ENCODE measurements around the gene RITA1.
"Not testable (repeated sequence)": the region's sequence is repeated elsewhere in the genome, so short reads cannot be mapped to it uniquely, and the experiment has no call there.

The RITA1 gene

DNA sequence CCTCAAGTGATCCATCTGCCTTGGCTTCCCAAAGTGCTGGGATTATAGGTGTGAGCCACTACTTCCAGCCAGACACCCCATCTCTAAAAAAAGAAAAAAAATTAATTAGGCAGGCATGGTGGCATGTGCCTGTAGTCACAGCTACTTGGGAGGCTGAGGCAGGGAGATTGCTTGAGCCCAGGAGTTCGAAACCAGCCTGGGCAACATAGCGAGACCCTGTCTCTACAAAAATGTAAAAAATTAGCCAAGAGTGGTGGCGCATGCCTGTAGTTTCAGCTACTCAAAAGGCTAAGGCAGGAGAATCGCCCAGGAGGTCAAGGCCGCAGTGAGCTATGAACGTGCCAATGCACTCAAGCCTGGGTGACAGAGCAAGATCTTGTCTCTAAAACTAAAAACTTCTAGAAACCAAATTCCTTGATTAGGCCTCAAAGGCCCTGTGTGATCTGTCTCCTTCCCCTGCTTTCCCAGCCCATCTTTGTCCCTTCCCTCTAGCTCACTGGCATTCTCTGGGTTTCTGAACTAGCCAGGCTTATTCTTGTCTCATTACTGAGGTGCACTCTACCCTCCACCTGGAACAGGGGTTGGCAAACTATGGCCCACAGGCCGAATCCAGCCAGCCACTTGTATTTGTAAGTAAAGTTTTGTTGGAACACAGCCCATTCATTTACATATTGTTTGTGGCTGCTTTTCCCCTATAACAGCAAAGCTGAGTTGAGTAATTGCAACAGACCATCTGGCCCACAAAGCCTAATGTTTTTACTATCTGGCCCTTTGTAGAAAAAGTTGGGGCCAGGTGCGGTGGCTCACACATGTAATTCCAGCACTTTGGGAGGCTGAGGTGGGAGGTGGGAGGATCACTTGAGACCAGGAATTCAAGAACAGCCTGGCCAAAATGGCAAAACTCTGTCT is 18.6 kb downstream of the RITA1 start:
- peak; percentile 74 for DNase-seq (ENCODE audit: low read depth)

DNA sequence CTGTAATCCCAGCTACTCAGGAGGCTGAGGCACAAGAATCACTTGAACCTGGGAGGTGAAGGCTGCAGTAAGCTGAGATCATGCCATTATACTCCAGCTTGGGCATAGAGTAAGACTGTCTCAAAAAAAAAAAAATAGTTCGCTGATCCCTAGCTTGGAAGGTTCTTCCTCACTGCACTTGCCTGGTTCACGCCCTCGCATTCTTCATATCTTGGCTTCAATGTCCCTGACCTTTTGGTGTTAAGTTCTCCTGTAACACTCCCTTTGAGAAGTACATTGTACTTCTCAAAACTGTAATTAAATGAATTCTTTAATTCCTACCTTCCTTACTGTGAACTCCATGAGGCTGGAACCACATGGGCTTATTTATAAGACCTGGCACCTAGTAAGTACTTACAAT is 19.3 kb downstream of the RITA1 start:
- no peak for DNase-seq (ENCODE audit: low read depth)

DNA sequence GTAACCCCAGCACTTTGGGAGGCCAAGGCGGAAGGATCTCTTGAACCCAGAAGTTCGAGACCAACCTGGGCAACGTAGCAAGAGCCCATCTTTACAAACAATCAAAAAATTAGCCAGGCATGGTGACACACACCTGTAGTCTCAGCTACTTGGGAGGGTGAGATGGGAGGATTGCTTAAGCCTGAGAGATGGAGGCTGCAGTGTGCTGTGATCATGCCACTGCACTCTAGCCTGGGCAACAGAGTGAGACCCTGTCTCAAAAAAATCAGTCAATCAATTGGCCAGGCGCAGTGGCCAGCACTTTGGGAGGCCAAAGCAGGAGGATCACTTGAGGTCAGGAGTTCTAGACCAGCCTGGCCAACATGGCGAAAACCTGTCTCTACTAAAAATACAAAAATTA is 21.3 kb downstream of the RITA1 start:
- DNase-seq (ENCODE audit: low read depth) = not testable (repeated sequence)

DNA sequence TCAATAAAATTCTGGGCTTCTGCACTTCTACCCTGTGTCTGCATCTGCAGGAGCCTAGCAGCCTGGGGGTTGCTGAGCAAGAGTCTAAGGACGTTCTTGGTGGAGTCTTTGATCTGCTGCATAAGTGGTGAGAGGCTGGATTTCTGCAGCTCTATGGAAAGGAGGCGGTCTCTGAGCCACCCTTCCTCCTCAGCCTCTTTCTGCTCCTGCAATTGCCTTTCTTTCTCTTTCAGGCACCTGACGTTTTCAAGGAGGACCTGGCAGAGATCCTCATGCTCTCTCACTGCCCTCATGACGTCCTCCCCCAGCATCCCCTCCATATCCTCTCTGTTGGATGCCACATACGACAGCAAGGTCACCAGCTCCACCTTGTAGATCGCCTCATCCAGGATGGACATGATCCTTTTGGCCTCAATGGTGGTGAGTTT is 22.1 kb downstream of the RITA1 start:
- DNase-seq (ENCODE audit: low read depth) = no peak

DNA sequence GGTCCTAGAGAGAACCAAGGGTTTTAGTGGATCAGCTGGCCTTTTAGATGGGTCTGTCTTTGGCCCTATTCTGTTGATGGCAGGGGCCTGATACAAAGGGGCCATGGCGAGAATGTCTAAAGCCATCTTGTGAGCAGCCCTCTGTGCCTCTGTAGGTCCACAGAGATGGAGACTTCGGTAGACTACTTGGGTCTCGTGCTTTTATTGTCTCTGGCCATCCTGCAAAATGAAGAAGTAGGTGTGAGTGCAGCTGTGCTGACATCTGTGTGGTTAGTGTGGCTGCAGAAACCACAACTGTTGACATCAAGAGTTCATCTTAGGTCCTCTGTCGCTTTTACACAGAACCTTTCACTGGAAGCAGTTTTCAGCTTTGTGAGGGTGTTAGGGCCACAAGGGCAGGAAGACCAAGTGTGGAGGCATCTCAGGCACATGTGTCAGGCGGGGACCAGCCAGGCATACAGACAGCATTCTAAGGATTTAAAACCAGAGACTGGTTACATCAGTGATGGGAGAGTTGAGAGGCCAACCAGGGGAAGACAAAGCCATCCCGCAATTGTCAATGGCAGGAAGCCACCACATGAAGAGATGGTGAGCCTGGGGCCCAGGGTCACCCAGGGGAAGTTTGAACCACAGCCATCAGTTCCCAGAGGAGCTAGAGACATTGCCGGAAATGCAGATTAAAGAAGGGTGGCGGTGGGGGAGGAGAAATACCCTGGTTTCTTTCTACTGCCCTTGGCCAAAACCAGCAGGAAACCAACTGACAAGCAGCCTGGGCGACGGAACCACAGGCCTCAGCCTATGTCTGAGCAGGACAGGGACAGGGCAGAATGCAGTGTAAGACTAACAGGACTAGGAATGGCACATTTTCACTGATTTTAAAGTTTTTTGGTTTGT is 22.8 kb downstream of the RITA1 start:
- no peak for DNase-seq (ENCODE audit: low read depth)

DNA sequence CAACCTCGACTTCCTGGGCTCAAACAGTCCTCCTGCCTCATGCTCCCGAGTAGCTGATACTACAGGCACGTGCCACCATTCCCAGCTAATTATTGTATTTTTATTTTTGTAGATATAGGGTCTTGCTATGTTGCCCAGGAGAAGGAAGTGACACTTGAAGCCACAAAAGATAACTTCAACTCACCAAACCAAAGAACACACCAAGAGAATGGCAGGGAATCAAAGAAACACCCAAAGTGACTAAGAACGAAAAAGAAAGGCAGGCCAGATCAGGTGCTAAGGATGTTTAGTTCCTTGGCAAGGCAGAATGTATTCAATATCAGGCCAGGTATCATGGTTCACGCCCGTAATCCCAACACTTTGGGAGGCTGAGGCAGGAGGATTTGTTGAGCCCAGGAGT is 25.6 kb downstream of the RITA1 start:
- no peak for DNase-seq (ENCODE audit: low read depth)

DNA sequence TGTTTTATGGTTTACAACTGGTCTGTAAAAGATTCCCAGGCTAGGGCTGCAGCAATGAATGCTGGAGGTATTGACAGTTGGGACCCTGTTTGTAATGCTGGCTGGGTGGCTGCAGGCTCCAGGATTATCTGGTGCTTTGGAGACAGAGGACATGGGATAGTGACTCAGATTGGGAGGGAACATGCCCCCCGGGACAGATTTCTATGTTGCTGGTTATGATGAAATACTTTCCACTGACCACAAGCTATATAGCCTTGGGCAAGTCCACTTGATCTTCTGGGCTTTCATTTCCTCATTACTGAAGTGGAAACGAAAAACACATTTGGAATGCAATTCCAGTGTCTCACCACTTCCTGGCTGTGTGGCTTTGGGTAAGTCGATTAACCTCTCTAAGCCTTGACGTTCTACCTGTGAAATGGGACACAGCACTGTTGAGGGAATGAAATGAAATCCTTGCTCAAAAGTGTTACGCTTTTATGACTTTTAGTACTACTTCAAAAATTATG is 29.4 kb downstream of the RITA1 start:
- DNase-seq (ENCODE audit: low read depth) = peak; percentile 99

DNA sequence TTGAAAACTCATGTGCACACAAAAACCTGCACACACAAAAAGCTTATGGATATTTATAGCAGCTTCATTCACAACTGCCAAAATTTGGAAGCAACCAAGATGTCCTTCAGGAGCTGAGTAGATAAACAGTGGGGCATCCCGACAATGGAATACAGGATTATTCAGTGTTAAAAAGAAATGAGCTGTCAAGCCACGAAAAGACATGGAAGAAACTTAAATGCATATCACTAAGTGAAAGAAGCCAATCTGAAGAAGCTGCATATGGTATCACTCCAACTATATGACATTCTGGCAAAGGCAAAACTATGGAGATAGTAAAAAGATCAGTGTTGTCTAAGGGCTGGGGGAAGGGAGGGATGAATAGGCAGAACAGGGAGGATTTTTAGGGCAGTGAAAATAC is 30.5 kb downstream of the RITA1 start:
- DNase-seq (ENCODE audit: low read depth) = no peak

DNA sequence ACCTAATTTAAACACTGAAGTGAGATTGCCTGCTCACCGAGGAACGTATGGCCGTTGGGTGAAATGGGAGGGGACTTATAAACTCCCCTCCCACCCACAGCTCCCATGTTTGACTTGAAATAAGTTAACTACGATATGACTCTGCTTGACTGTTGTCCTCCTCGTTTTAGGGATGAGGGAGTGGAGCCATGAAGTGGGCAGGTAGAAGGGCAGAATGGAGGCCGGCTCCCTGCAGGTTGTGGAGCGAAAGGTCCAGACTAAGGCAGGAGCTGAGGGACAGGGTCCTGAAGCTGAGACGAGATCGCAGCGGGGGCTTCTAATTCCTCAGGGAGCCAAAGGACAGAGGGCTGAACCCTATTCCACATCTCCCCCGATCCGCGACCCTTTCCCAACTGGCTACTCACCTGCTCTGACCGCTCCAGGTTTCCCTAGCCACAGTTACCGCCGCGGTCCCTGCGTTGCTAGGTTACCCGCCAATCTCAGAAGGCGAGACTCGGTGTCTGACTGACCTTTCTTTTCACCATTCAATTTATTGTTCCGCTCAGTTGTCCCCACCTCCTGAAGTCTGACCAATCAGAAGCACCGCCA is 35.2 kb downstream of the RITA1 start:
- DNase-seq (ENCODE audit: low read depth) = no peak

DNA sequence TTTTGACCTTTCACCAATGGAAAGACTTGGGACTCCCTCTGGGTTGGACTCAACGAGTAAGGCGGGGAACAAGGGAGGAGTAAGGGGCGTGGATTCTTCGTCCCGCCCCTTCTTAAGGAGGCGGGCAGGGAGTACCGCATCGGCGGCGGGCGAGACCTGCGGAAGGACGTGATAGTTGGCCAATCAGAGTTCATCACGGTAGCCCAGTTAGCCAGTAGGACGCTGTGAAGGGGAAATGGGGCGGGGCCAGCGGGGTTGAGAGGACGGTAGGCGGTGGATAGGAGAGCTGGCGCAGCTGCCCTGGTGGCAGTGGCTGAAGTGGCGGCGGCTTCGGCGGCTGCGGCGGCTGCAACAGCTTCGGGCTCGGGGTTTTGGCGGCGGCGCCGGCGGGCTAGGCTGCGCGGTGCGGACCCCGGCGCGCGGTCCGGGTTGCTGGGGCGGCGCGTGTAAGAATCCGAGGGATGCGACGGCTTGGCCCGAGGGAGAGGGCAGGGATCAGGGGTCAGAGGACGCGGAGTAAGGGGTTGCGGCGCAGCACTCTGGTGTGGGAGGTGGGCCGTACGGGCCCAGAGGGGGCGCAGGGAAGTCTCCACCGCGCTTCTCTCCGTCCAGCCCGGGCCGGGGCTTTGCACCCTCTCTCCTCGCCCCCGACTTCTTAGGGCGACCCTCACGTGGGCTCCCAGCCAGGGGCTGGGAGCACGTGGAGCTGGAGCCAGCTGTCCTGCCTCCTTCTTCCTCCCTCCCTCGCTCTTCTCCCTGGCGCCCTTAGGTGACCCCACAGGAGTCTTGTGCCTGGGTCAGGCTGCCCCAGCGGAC is 35.9 kb downstream of the RITA1 start, which contains the start of gene TPCN1:
TSS of gene TPCN1 (plus strand) at position 284 of the 816 bp plus-strand sequence. CDS start 5,389 bp downstream, outside the sequence.
- DNase-seq (ENCODE audit: low read depth) = peak; percentile 100

DNA sequence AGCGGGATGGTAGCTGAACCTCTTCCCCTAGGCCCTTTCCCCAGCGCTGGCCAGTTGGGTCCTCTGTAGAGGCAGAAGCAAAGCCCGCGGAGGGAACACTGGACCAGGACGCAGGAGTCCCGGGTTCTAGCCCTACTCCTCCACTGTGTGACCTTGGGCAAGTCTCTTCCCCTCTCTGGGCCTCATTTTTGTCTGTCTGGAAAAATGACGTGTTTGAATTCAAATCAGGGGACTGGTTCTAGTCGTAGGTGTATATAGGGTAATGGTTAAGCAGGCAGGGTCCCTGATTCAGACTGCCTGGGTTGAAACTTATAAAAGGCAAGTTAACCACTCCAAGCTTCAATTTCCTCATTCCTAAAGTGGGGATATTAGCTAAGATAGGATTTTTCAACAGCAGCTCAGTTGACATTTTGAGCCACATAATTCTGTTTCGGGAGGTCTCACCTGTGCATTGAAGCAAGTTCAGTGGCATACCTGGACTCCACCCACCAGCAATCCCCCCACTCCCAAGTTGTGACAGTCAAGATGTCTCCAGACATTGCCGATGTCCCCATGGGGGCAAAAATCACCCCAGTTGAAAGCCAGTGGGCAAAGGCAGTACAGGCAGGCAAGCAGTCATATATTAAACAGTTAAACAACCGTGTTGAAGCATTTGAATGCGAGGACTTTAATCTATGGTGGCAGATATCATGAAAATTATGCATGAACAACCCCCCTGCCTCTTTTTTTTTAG is 36.6 kb downstream of the RITA1 start:
- DNase-seq (ENCODE audit: low read depth) = no peak

DNA sequence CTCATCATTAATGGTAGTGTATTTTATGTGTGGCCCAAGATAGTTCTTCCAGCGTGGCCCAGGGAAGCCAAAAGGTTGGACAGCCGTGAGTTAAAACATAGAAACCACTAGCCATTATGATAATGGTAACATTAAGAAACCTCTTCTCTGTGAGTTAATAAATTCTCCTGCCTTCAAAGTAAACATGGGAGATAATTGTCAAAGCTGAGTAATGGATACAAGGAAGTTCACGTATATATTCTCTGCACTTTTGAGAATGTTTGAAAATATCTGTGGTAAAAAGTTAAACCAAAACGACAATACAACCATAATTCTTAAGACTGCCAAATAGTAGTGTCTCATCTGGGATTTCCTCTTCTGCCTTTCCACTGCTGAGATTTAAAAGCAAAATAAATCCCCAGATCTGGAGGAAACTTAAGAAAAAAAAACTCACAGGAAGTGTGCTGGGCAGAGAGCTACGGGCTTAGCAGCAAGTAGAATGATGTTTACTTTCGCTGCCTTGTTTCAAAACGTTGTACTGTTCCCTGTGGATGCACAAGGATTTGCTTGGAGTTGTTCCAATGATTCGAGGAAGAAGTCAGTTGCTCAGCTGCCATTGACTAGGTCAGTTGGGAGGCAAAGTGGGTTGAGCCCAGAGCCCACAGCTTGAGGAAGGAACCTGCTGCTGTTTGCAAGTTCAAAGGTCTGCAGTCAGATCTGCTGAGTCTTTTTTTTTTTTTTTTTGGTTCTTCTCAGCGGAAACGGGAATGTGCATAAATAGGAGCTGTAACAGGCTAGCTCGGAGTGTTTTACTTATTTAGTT is 37.4 kb downstream of the RITA1 start:
- DNase-seq (ENCODE audit: low read depth) = peak; percentile 87

DNA sequence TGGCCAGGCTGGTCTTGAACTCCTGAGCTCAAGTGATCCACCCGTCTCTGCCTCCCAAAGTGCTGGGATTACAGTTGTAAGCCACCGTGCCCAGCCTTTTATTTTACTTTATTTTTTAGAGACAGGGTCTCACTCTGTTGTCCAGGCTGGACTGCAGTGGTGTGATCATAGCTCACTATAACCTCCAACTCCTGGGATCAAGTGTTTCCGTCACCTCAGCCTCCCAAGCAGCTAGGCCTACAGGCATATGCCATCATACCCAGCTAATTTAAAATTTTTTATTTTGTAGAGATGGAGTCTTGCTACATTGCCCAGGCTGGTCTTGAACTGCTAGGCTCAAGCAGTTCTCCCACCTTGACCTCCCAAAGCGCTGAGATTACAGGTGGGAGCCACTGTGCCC is 39.4 kb downstream of the RITA1 start:
- DNase-seq (ENCODE audit: low read depth) = no peak

DNA sequence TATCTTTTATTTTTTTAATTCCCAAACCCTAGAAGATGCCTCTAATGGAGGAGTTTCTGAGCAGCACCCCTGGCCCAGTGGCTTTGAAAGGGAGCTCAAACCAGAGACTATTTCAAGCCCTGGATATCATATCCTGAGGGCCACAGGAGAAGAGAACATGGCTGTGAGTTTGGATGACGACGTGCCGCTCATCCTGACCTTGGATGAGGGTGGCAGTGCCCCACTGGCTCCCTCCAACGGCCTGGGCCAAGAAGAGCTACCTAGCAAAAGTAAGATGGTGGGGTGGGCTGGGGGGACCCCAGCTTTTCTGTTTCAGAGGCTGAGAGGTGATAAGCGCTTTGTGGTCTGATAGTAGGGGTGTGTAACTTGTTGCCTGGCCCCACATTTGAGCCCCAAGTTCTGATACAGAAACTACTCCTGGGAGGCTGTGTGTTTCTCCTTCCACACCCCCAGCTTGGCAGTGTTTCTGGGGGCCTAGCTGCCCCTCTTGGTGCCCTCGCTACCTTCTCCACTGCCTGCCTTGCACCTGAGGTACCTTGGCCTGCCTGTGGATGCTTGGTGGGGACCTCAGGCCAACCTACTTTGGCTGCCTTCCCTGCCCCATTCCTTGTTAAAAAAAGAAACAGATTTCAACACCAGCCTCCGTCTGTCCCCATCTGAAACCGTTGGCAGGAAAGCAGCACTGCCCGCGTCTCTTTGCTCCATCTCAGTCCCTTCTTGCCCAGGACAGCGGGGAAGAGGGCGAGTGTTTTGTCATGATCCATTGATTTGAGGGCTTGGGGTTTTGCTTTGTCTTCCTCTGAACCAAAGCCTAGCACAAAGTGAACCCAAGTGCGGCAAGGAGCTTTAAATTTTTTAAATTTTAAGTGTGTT is 41.4 kb downstream of the RITA1 start:
- no peak for DNase-seq (ENCODE audit: low read depth)

DNA sequence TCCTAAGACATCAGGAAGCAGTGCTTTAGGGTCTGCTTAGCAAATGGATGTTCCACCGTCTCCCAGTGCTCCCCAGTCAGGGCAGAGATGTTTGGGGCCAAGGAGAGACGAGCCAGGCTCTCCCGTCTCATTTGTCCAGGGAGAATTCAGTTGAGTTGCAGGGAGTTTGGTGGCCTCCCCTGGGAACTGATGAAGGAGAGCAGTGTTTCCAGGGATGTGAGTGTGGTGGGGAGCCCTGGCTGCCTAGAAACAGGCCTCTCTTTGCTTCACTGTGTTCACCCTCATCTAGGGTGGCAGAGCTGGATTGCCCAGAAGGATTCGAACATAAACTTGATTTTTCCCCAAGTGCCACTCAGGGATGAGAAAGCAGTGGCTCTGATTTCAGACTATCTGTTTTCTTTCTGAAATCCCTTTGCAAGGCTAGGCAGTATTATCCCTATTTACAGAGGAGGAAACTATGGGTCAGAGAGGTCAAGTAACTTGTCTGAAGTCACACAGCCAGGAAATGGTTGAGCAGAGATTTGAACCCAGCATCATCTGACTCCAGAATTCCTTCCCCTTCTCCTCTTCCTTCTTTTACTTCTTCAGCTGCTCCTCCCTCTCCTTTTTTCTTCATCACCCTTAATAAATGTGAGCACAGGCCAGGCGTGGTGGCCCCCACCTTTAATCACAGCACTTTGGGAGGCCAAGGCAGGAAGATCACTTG is 42.3 kb downstream of the RITA1 start:
- no peak for DNase-seq (ENCODE audit: low read depth)

DNA sequence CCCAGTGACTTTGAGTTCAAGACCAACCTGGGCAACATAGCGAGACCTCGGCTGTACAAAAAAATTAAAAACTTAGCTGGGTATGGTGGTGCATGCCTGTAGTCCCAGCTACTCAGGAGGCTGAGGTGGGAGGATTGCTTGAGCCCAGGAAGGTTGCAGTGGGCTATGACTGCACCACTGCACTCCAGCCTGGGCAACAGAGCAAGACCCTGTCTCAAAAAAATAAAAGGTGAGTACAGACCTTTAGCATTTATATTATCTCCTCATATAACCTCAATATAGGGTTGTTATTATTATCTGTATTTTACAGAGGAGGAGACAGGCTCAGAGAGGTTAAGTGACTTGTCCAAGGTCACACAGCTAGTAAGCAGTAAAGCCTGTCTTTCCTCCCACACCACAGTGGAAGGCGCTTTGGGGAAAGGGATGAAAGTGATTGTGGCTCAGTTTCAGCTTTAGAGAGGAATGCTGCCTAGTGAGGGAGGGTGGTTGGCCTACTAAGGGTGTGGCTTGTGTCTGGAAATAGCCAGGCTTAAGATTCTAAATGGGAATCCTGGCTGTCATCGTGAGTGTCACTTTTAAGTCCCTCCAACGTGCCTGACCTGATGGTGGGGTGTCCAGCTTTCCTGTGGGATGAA is 43.0 kb downstream of the RITA1 start:
- DNase-seq (ENCODE audit: low read depth) = peak; percentile 49
